Ramos (cell line): ENCODE measurements around the gene IL22RA2.

Experiments used
- in situ Hi-C: fragments of 300-500 bp; cut with MboI; formaldehyde crosslinking; loops from one replicate; pipeline ENCODE4 v1.14.3; 2022; ENCODE audit warnings: low sequenced_read_pairs; ENCODE audit not compliant: unreplicated experiment

IL22RA2 gene

GRCh38 chr6:137102050-137102848 lies 71.2 kb downstream of the IL22RA2 start:
- in situ Hi-C loops = no loop called here

- in situ Hi-C loops = loop anchor here (25.0 kb wide), 1 partner anchor 537 kb away; no protein-coding TSS in a partner anchor
Measured at GRCh38 chr6:137099689-137100403, 73.6 kb downstream of the IL22RA2 start.

DNA sequence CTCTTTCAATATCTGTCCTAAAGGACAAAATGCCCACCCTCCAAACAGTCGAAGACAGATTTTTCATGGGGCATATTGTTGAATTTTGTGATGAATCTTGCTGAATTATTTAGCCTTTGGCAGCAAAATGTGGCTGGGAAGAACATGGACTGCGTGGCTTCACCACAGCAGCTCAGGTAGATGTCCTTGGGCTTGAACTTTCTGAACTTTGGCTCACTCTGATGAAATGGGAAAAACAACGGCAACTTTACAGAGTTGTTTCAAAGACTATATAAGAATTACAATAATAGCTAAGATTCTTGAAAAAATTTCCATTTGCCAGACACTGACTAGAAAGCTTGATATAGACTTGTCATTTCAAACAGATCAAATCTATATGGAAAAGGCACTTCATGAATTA lies 75.9 kb downstream of the IL22RA2 start:
- in situ Hi-C loops = loop anchor here (25.0 kb wide), 1 partner anchor 540 kb away; no protein-coding TSS in a partner anchor

GRCh38 chr6:137097057-137097456 lies 76.4 kb downstream of the IL22RA2 start:
- in situ Hi-C loops = loop anchor here (25.0 kb wide), 1 partner anchor 540 kb away; no protein-coding TSS in a partner anchor

DNA sequence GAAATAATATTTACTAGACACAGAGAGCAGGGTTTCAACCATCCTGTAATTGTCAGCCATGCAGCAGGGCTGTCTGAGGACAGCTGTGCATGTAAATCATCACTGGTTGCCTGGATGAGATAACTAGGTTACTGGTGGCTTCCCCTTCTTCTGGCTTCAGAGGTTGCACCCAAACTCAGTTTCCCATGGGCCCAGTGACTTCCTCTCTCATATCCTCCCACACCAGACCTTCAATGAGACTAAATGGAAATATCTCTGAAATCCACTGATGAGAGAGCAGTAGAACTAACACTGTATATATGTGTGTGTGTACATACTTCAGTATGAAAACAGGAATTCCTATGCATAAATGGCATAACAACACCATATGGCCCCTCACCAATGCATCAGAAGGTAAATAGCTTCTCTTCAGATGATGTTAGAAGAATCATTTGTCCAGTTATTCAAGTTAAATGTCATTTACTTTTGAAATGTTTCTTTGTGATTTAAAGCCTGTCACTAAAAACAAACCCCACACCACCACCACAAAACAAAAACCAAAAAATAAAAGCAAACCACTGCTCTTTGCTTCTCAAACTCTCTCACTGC lies 77.7 kb downstream of the IL22RA2 start:
- in situ Hi-C loops = loop anchor here (25.0 kb wide), 1 partner anchor 542 kb away; no protein-coding TSS in a partner anchor

GRCh38 chr6:137095093-137095492 lies 78.4 kb downstream of the IL22RA2 start:
- in situ Hi-C loops = loop anchor here (25.0 kb wide), 1 partner anchor 542 kb away; no protein-coding TSS in a partner anchor

DNA sequence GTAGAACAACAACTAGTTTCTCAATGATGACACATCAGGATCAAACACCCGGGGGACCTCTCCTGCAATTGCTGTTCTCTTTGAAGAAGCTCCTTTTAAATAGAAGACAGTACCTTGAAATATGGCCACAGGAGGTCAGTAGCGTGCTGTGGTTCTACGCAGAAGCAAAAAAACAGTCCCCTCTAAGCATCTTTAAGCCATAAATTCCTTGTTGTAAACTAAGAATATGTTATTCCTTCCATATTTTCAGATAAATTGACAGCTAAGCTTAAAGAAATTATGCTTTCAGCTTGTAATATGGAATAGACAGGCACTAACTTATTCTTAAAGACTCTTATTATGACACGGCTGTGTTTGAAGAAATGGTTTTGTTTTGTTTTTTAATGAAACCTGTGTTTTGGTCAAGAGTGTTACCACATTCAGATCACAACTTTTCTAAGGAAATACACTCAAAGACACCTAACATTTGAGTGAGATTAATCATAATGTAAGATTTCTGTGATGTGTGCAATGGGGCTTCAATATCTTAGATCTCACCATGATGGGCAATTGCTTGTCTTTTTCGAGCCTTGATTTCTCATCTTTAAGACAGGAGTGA lies 78.9 kb downstream of the IL22RA2 start:
- in situ Hi-C loops = loop anchor here (5.0 to 25.0 kb wide), 2 partner anchors 218 to 543 kb away; no protein-coding TSS in a partner anchor
